Endothelial cell (in vitro differentiated cells): ENCODE results near the gene SLC38A6. TPM values are rescaled to one million over a fixed set of nuclear protein-coding genes. Genes with fewer than 3 reads are reported as not detected.

Experiments
- DNase-seq: peaks from one replicate; pipeline ENCODE4 v3.0.0; 2021; ENCODE audit warnings: low spot score
- H3K27ac Mint-ChIP-seq: one replicate; pipeline ENCODE4 v1.8.0; 2021; ENCODE audit warnings: mixed read lengths, inconsistent platforms; ENCODE audit not compliant: unreplicated experiment
- H3K27me3 Mint-ChIP-seq: one replicate; pipeline ENCODE4 v1.8.0; 2021; ENCODE audit warnings: mild to moderate bottlenecking, moderate library complexity, mixed read lengths, inconsistent platforms; ENCODE audit not compliant: unreplicated experiment
- H3K36me3 Mint-ChIP-seq: one replicate; pipeline ENCODE4 v1.8.0; 2021; ENCODE audit warnings: mild to moderate bottlenecking, low read depth, mixed read lengths, inconsistent platforms; ENCODE audit not compliant: unreplicated experiment
- H3K4me1 Mint-ChIP-seq: one replicate; pipeline ENCODE4 v1.8.0; 2021; ENCODE audit warnings: mild to moderate bottlenecking, mixed read lengths, inconsistent platforms; ENCODE audit not compliant: unreplicated experiment
- H3K4me3 Mint-ChIP-seq: one replicate; pipeline ENCODE4 v1.8.0; 2021; ENCODE audit warnings: mild to moderate bottlenecking, mixed read lengths, inconsistent platforms; ENCODE audit not compliant: unreplicated experiment
- H3K9me3 Mint-ChIP-seq: one replicate; pipeline ENCODE4 v1.8.0; 2021; ENCODE audit warnings: mixed read lengths, inconsistent platforms; ENCODE audit not compliant: unreplicated experiment
- total RNA-seq: library from RNA; stranded (reverse); fragmentation: NEBNext Ultra II Directional; extraction: Animal tissue kit (Norgen Biotek cat#: 25700); gene quantifications from one replicate; pipeline ENCODE4 v1.2.1, GENCODE V29; 2021; ENCODE audit not compliant: unreplicated experiment
- TF ChIP-seq, protein P1 (sequence below): fragments of 200-600 bp; sonication (generic); IDR thresholded peaks from one replicate; pipeline ENCODE4 v1.5.0; 2021; ENCODE audit warnings: antibody characterized with exemption; ENCODE audit not compliant: unreplicated experiment

Gene SLC38A6
- total RNA-seq, 1 donor from 2014 or later, result 10.1 TPM

DNA sequence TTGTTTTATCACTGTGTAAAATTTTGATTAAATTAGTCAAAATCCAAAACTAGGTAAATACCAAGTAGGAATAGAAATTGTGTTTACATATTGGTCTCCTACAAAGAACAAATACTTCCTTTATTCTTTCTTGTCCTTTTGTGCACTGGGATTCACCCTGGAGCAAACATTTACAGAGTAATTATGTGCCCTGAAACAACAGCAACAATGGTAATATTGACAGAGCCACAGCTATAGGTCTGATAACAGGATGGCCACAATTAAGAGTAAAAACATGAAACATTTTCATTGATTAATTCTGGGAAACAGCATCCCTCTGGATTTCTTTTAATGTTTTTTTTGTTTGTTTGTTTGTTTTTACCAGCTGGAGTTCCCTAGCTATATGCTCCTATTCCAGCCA, 61.2 kb downstream of the SLC38A6 start:
- TF ChIP-seq, protein P1, sequence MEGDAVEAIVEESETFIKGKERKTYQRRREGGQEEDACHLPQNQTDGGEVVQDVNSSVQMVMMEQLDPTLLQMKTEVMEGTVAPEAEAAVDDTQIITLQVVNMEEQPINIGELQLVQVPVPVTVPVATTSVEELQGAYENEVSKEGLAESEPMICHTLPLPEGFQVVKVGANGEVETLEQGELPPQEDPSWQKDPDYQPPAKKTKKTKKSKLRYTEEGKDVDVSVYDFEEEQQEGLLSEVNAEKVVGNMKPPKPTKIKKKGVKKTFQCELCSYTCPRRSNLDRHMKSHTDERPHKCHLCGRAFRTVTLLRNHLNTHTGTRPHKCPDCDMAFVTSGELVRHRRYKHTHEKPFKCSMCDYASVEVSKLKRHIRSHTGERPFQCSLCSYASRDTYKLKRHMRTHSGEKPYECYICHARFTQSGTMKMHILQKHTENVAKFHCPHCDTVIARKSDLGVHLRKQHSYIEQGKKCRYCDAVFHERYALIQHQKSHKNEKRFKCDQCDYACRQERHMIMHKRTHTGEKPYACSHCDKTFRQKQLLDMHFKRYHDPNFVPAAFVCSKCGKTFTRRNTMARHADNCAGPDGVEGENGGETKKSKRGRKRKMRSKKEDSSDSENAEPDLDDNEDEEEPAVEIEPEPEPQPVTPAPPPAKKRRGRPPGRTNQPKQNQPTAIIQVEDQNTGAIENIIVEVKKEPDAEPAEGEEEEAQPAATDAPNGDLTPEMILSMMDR, result no peak
- no peak for DNase-seq
- Mint-ChIP-seq H3K4me3 (no peak overlapping the region), H3K27ac (no peak overlapping the region), H3K36me3 (no peaks in the 10 kb centered on the region), H3K27me3 (no peaks in the 10 kb centered on the region), H3K4me1 (peaks cover 7% of the 10 kb centered on the region), H3K9me3 (no peaks in the 10 kb centered on the region)

DNA sequence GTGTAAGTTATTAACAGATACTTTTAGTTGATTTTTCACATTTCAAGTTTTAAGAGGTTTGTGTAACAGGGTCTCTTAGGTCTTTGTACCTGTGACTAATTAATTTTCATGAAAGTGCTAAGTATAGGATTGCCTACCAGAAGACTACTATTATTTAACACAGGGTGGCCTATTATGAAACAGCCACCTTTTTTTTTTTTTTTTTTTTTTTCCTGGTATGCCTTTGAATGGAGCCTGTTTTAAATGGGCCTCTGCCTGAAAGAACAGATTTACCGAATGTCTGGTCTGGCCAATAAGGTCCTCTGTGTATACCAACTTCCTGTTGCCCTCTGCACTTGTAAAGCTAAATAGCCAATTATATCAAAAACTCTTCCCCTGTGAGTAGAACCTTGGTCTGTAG, 62.5 kb downstream of the SLC38A6 start:
- TF ChIP-seq, protein P1, result no peak
- peaks cover 7% of the 10 kb centered on the region for H3K4me1 Mint-ChIP-seq
- no peaks in the 10 kb centered on the region for H3K9me3 Mint-ChIP-seq
- no peak for DNase-seq
- no peak overlapping the region for H3K4me3 Mint-ChIP-seq
- no peak overlapping the region for H3K27ac Mint-ChIP-seq
- no peaks in the 10 kb centered on the region for H3K36me3 Mint-ChIP-seq
- H3K27me3 Mint-ChIP-seq, result no peaks in the 10 kb centered on the region

- no peak for DNase-seq
- Mint-ChIP-seq H3K4me1 (peaks cover 7% of the 10 kb centered on the region), H3K9me3 (no peaks in the 10 kb centered on the region), H3K4me3 (no peak overlapping the region), H3K27ac (no peak overlapping the region), H3K36me3 (no peaks in the 10 kb centered on the region), H3K27me3 (no peaks in the 10 kb centered on the region)
- TF ChIP-seq, protein P1, result no peak
Measured at GRCh38 chr14:61047021-61047420, 66.0 kb downstream of the SLC38A6 start.

GRCh38 chr14:61048640-61049039, 67.6 kb downstream of the SLC38A6 start:
- H3K4me3 Mint-ChIP-seq, result no peak overlapping the region
- TF ChIP-seq, protein P1, result no peak
- peaks cover 2% of the 10 kb centered on the region for H3K36me3 Mint-ChIP-seq
- DNase-seq, result no peak
- H3K9me3 Mint-ChIP-seq, result no peaks in the 10 kb centered on the region
- H3K27ac Mint-ChIP-seq, result no peak overlapping the region
- peaks cover 7% of the 10 kb centered on the region for H3K4me1 Mint-ChIP-seq
- no peaks in the 10 kb centered on the region for H3K27me3 Mint-ChIP-seq

- no peak overlapping the region for H3K4me3 Mint-ChIP-seq
- H3K27me3 Mint-ChIP-seq, result no peaks in the 10 kb centered on the region
- no peaks in the 10 kb centered on the region for H3K4me1 Mint-ChIP-seq
- peaks cover 7% of the 10 kb centered on the region for H3K36me3 Mint-ChIP-seq
- H3K27ac Mint-ChIP-seq, result no peak overlapping the region
- no peaks in the 10 kb centered on the region for H3K9me3 Mint-ChIP-seq
- TF ChIP-seq, protein P1, result no peak
- DNase-seq, result no peak
Measured at GRCh38 chr14:61050417-61050816, 69.4 kb downstream of the SLC38A6 start.
